ENCODE measurements around the gene LDLR.
"Not testable (repeated sequence)": the region's sequence is repeated elsewhere in the genome, so short reads cannot be mapped to it uniquely, and the experiment has no call there.

The LDLR gene

DNA sequence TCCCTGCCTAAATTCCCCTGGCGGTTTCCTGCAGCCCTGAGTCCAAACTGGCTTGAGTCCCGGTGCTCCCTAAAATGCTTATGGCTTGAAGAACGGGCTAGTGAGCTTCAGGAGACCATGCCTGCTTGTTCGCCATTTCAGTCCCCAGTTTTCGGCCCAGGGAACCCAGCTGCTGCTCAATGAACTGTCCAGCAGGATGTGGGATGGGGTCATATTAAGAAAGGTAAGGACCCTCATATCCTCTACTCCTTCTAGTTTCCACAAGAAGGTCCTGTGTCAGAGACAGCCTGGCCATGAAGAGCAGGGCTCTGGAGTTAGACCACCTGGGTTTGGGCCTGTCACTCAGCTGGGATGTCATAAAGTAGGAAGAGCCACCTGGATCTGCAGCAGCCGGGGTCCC lies 83.3 kb downstream of the LDLR start:
- no peak for DNase-seq (ENCODE audit: low read depth, low spot score)

DNA sequence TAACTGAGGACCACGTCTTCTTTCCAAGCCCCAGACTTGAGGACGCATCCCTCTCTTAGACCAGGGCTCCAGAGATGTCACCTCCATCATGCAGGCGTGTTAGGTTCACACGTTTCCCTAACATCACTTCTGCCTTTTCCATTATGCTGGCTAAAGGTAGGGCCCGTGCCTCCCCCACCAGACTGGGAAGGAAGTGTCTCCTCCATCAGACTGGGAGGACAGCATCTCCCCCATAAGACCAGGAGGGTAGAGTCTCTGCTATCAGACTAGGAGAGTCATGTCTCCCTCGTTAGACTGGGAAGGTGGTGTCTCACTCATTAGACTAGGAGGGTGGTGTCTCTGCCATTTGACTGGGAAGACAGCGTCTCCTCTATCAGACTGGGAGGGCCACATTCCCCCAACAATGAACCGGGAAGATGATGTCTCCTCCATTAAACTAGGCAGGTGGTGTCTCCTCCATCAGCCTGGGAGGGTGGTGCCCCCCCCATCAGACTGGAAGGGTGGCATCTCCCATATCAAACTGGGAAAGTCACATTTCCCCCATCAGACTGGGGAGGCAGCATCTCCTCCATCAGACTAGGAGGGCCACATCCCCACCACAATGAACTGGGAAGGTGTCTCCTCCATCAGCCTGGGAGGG lies 84.4 kb downstream of the LDLR start:
- no peak for DNase-seq (ENCODE audit: low read depth, low spot score)

DNA sequence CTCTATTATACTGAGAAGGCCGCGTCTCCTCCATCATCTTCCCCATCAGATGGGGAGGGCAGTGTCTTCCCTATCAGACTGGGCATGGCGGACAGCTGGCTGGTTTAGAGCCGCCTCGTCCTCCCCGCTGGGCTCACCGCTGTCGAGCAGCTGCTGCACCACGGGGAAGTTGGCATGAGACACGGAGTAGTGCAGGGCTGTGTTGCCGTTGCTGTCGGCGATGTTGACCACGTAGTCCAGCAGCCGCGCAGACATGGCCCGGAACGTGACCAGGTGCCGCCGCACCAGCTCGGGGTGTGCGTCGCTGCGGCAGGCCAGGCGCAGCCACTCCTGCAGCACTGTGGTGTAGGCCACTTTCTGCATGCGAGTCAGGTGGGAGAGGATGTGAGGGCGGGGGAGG lies 85.1 kb downstream of the LDLR start:
- DNase-seq (ENCODE audit: low read depth, low spot score) = no peak

DNA sequence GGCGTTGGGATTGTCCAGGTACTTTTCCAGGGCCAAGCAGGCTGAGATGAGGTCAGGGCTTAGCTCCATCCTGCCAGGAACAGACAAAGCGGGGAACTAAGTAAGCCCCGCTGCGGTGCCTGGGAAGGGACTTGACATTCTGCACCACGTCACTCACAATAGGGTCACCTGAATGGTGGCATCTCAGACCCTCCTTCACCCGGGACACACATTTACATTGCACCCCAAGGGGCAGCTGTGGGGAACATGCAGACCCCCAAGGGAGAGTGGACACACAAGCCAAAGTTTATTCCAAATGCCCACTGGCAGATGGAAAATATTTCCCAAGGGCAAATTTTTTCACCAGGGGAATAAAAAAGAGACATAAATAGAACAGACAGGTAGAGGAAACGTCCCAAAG lies 86.7 kb downstream of the LDLR start:
- no peak for DNase-seq (ENCODE audit: low read depth, low spot score)

DNA sequence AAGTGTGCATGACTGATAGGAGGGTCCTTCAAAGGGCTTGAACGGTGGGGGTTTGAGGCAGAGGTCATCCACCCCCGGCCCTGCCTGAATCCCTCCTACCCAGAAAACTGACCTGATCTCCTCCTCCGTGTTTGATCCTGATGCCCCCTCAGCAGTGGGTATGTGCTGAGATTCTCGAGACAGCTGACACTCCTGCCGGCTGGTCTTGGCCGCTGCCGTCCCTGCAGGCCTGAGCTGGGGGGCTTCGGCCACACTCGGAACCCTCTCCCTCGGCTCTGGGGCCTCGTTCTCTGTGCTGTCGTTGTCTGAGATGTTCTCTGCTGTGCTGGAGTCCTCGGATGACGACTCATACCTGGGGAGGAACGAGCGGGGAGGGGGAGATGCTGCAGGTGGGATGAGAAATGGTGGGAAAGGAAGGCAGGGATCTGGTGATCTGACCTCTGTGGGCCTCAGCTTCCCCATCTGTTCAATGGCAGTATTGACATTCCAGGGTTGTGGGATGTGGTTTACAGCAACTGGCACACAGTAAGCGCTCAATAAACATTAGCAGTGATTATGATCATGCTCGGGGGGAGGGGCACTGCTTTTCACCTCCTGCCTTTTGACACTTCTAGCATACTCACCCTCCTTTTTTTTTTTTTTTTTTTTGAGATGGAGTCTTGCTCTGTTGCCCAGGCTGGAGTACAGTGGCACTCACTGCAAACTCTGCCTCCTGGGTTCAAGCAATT lies 87.4 kb downstream of the LDLR start:
- DNase-seq (ENCODE audit: low read depth, low spot score) = no peak

DNA sequence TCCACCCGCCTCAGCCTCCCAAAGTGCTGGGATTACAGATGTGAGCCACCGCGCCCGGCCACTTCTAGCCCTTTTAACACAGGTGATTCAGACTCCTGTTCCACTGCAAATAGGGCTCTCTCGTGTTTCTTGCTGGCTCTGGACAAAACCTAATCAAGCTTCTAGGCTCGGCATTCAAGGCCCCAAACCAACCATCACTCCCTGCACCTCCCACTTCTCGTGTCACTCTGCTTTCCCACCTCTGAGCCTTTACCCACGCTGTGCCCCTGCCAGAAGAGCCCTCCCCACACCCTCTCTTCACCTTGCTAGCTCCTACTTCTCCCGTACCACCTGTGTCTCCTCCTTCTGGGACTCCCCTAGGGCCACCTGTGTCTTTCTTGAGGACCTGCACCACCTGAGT lies 88.3 kb downstream of the LDLR start:
- no peak for DNase-seq (ENCODE audit: low read depth, low spot score)

DNA sequence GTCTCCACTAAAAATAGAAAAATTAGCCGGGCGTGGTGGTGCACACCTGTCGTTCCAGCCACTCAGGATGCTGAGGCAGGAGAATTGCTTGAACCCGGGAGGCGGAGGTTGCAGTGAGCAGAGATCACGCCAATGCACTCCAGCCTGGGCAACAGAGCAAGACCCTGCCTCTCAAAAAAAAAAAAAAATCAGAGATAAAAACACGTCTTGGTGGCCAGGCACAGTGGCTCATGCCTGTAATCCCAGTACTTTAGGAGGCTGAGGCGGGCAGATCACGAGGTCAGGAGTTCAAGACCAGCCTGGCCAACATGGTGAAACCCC lies 89.8 kb downstream of the LDLR start:
- not testable (repeated sequence) for DNase-seq (ENCODE audit: low read depth, low spot score)

DNA sequence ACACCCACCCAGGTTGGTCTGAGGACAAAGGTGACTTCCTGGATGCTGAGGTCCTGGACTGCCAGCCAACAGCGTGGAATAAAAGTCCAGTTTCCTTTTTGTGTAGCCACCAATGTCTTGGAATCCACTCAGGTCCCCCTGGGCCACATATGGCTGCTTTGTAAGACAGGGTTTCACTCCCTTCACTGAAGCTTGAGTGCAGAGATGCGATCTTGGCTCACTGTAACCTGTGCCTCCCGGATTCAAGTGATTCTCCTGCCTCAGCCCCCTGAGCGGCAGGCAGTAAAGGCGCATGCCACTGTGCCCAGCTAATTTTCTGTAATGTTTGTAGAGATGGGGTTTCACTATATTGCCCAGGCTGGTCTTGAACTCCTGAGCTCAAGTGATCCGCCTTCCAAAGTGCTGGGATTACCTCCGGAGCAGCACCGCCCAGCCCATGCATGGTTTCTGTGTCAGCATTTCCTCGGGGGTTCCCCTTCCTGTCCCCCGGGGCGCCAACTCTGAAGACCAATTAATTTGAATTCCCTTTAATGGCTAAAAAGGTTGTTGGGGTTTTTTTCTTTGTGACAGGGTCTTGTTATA lies 90.5 kb downstream of the LDLR start:
- DNase-seq (ENCODE audit: low read depth, low spot score) = no peak

DNA sequence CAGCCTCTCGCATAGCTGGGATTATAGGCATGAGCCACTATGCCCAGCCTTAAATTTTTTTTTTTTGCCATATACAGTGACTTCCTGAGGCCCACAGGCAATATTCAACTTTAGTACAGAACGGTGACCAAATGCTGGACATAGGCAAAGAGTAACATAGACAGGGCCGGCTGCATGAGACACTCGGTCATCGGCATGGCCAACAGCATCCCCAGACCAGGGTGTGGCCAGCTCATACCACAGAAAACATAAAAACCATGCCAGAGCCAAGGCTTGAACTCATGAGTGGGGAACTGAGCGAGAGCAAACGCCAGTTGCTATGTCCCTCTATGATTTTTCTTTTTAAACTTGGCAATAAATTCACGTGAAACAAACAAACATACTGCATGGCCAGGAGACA lies 91.1 kb downstream of the LDLR start:
- no peak for DNase-seq (ENCODE audit: low read depth, low spot score)

DNA sequence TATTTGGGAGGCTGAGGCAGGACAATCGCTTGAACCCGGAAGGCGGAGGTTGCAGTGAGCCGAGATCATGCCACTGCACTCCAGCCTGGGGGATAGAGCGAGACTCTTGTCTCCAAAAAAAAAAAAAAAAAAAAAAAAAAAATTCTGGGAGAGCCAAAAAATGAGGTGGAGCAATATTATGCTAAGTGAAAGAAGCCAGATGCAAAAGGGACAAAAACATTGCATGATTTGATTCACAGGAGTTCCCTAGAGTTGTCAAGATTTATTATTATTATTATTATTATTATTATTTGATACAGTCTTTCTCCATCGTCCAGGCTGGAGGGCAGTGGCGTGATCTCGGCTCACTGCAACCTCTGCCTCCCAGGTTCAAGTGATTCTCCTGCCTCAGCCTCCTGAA lies 91.7 kb downstream of the LDLR start:
- DNase-seq (ENCODE audit: low read depth, low spot score) = not testable (repeated sequence)

DNA sequence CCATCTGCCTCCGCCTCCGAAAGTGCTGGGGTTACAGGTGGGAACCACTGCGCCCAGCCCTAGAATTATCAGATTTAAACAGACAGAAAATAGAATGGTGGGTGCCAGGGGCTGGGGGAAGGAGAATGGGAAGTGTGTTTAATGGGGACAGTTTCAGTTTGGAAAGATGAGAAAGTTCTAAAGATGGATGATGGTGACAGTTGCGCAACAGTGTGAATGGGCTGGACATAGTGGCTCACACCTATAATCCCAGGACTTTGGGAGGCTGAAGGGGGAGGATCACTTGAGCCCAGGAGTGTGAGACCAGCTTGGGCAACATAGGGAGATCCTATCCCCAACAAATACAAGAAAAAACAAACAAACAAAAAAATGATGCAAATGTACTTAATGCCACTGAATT lies 92.2 kb downstream of the LDLR start:
- no peak for DNase-seq (ENCODE audit: low read depth, low spot score)

Data from ELF-1 (cell line).